HG03571 (cell line): ENCODE results near the gene PDGFC.

Experiments
- ATAC-seq: cut with Tn5 transposase; IDR thresholded peaks from one replicate; pipeline ENCODE4 v1.9.1; 2021; ENCODE audit not compliant: unreplicated experiment

The PDGFC gene

DNA sequence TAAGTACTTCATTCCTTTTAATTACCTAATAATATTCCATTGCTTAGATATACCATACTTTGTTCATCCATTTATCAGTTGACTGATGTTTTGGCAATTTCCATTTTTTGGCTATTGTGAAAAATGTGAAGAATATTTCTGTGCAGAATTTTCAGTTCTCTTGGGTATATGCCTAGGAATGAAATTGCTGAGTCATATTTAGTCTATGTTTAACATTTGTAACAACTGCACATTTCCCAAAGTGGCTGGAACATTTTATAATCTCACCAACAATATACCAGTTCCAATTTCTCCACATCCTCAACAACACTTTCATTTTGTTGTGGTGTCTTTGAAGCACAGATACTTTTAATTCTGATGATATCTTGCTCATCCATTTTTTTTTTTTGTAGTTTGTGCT is 215.5 kb downstream of the PDGFC start:
- no peak for ATAC-seq

DNA sequence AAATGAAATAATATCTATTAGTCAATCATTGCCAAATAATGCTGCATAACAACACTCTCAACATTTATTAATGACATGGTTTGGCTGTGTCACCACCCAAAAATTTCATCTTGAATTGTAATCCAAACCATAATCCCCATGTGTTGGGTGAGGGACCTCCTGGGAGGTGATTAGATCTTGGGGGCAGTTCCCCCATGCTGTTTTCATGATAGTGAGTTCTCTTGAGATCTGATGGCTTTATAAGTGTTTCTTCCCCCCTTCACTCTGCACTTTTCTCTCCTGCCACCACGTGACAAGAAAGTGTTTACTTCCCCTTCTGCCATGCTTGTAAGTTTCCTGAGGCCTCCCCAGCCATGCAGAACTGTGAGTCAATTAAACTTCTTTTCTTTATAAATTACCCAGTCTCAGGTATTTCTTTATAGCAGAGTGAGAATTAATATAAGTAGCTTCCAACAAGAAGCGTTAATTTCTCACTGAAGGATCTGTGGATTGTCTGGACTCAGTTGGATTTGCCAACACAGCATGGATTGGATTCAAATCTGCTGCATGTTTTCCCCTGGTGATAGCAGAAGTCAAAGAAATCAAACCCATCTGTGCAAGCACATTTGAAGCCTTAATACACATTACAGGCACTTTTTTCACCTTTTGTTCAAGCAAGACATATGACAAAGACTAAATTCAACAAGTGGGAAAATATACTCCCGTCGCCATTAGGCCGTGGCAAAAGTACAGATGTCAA is 216.6 kb downstream of the PDGFC start:
- ATAC-seq = no peak

DNA sequence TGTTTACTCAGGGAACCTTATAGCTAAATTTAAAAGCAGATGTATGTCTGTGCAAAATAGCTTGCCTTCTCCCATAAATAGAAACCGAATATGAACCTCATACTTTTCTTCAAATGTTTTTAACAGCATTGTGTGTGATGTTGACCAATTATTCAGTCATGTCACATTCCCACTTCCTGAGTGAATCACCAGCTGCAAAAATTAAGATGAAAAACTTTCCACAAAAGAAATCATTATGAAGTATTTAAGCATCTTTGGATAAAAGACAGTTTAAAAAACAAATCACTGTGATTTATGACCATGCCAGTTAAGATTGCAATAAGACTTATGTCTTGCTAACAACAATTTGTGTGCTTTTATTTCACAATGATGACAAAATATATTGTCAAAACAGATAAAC is 220.1 kb downstream of the PDGFC start:
- ATAC-seq = no peak

DNA sequence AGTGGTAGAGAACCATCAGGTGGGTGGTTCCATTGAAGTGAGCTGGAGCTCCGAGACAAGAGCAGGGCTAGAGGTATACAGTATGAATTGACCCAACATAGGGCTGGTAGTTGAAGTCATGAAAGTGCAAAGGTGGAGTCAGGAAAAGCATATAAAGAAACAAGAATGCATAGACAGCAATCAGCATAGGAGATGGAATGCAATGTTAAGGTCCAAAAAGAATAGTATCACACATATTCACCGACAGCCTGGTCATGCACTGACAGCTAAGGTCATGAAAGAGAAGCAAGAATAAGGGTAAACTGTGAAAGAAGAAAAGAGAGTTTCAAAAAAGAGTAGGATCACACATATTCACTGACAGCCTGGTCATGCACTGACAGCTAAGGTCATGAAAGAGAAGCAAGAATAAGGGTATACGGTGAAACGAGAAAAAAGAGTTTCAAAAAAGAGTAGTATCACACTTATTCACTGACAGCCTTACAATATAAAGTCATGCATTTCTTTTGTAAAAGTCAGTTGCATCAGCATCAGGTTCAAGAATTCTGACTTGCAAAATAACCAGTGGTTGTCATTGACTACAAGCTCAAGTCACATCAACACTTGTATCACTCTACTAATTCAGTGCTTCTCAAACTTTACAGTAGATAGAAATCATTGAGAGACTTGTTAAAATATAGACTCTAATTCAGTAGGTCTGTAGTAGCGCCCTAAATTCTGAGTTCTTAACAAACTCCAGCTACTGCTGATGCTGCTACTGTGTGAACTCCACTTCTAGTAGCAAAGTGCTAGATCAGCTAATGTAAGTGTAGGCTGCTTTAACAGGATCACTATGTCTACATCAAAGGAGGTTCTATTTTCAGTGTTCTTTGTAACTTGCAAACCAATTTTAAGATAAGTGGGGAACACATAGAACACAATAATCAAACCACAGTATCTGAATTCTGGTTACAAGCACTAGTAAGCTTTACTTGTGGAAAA is 221.9 kb downstream of the PDGFC start:
- no peak for ATAC-seq

DNA sequence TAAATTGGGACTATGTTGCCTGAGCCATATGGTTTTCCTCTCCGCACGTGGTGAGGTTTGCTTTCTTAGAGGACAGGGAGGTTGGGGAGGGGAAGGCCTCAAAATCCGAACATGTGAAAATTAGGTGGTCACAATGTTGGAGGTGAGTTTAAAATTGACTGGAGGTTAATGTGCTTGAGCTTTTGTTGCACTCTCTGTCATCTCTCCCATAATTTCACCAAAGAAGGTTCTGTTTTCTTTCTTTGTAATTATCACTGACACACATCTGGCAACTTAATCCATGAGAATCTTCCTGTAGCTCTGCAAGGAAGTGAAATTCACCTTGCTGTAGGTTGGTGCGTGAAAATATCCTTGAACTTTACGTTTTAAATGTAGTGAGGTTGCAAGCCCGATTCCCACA is 225.5 kb downstream of the PDGFC start:
- no peak for ATAC-seq

DNA sequence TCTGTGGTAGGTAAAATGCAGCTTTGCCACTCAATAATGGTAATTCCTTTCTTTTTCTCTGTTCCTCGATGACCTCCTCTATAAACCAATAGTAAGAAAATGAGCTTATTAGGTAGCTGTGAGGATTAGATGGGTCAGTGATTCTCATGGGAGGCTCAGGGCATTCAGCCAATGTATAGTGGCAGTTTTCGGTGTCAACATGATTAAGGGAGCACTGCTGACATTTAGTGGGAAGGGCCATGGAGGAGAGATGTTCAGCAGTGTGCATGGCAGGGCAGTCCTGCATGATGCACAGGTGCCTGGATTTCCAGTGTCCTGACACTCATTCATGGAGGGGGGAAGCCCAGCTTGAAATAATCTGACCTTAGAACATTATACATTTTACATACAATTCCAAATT is 232.8 kb downstream of the PDGFC start:
- no peak for ATAC-seq

DNA sequence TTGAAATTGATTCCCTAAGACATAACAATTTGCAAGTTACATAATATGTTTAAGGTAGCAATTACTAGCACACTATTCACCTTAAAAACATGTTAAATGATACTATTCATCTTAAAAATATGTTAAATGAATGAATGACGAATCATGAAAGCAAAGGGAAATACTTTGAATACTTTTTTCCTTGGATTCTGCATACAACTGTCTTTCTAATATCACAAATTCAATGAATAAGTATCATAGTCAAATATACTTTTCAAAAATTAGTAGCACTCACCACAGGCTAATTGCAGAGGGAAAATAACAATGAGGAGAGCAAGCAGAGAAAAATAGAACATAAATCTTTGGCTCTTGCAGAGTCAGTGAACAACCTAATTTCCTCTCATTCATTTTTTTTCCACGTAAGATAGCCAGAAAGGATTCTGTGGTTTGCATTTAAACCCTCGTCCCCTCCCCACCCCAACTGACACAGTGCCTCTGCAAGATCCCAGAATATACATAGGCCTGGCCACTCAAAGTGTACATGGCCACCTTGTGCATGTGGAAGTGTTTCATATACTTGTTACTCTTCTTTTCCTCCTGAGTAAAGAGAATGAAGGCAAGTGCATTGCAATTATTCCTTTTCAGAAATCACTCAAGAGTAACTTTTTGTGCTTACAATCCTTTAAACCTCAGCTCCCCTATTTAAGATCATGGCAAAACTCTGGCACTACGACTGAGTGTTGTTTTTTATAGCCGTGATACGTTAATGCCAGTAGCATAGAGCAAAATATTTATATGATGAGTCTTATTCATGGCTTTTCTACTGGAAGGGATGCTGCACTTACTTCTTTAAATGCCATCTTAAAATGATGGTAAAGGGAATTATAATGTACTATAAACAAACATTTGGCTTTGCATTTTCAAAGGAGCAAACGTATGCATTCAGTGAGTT is 236.4 kb downstream of the PDGFC start:
- ATAC-seq = no peak

DNA sequence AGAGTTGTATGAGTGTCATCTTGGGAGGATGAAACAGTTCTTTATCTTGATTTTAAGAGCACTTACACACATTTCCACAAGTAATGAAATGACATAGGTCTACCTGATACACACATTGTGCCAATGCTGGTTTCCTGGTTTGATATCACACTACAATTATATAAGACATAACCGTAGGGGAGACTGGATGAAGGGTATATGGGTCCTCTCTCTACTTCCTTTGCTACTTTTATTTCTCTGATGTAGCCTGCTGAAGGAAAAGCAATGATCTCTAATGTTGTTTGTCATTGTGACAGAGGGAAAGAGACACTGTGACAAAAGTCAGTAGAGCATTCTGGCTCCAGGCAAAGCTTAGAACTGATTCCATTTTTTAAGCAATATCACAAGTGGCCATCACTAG is 238.0 kb downstream of the PDGFC start:
- no peak for ATAC-seq

- no peak for ATAC-seq
These were observed 239.0 kb downstream of the PDGFC start for GRCh38 chr4:156732634-156733033.

GRCh38 chr4:156729416-156729815 is 242.2 kb downstream of the PDGFC start:
- ATAC-seq = no peak

- ATAC-seq = no peak
These were observed 246.3 kb downstream of the PDGFC start for GRCh38 chr4:156725257-156725656.

DNA sequence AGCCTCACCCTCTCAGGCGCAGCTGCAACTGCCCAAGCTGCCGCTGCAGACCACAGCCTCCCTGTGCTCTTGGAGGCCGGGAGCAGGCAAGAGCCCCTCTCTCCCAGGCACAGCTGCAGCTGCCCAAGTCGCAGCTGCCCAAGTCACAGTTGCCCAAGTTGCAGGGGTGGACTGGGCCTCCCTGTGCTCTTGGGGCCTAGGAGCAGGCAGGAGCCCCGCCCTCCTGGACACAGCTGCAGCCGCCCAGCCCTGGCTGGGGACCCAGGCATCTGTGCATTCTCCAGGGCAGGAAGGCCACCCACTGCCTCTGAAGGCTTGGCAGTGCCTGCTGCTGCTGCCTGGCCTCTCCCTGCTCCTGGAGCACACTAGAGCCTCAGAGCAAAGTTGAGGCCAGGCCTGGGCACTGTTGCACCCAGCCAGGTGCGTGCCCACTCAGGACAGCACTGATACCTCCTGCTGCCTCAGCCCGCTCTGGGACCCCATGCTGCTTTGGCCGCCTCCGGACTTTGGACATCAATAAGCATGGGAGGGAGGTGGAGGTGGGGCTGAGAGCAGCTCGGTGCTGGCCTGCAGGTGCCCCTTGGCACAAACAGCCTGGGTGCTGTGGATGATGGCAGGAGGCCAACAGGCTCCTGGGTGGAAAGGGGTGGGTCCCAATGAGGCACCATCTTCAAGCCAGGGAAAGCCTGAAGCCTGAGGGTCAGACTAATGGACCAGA is 247.5 kb downstream of the PDGFC start:
- ATAC-seq = no peak

DNA sequence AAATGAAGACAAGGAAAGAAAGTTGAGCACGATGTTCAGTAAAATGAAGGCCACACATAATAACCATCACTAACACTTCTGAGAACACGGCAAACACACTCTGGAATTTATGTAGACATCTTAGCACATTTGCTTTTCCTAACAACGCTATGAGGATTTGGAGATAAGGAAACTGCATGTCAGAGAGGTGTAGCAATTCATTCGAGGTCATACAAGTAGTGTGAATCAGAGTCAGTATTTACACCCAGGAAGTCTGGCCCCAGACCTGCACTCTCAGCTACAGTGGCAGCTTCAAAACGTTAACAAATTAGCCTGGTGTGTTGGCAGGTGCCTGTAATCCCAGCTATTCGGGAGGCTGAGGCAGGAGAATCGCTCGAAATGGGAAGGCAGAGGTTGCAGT is 253.4 kb downstream of the PDGFC start:
- ATAC-seq = no peak

- no peak for ATAC-seq
These were observed 260.4 kb downstream of the PDGFC start for GRCh38 chr4:156711193-156711590.
